Peyer's patch (tissue), 4 donors: ENCODE measurements around the gene CCDC183. TPM values are rescaled to one million over a fixed set of nuclear protein-coding genes. Genes with fewer than 3 reads are reported as not detected.

Experiments
- DNase-seq, 3 donors: peaks; one replicate each; pipeline ENCODE4 v3.0.0-alpha.2; 2017 to 2019
- H3K27ac ChIP-seq, 4 donors: fragments of 200-600 bp; sonication (generic); one replicate each; pipeline ENCODE4 v1.5.1; 2016 to 2019
- H3K27me3 ChIP-seq, 2 donors: fragments of 200-600 bp; sonication (generic); one replicate each; pipeline ENCODE4 v1.5.1; 2019
- H3K36me3 ChIP-seq, 3 donors: fragments of 200-600 bp; sonication (generic); one replicate each; pipeline ENCODE4 v1.5.1; 2016 to 2019
- H3K4me1 ChIP-seq, 4 donors: fragments of 200-600 bp; sonication (generic); one replicate each; pipeline ENCODE4 v1.5.1; 2016 to 2019
- H3K4me3 ChIP-seq, 4 donors: fragments of 200-600 bp; sonication (generic); 1 replicate in 3 of 4; 2 replicates in 1 of 4; pipeline ENCODE4 v1.5.1; 2016 to 2019; ENCODE audit warnings: mild to moderate bottlenecking in 1 of 4
- H3K9me3 ChIP-seq, 4 donors: fragments of 200-600 bp; sonication (generic); one replicate each; pipeline ENCODE4 v1.5.1; 2016 to 2019; ENCODE audit warnings: mild to moderate bottlenecking in 1 of 4
- CTCF ChIP-seq, 6 experiments: fragments of 450-650 bp in 4 of 6; fragments of 200-600 bp in 2 of 6; sonication (generic) in 1 of 6; IDR thresholded peaks; one replicate each; pipeline ENCODE4 v1.5.1; 2017 to 2019; ENCODE audit warnings: antibody characterized with exemption in 6 of 6, mild to moderate bottlenecking in 3 of 6, moderate library complexity in 1 of 6
- POLR2A ChIP-seq, 2 donors: fragments of 450-650 bp; IDR thresholded peaks; one replicate each; pipeline ENCODE4 v1.5.1; 2017; ENCODE audit warnings: antibody characterized with exemption in 2 of 2, mild to moderate bottlenecking in 2 of 2, moderate library complexity in 2 of 2
- total RNA-seq, 4 donors: library from RNA; depleted of rRNA; stranded (reverse); fragments of >200 nt; gene quantifications; one replicate each; pipeline ENCODE4 v1.1.0, GENCODE V29; 2016

Gene CCDC183
- total RNA-seq, 4 donors from 2014 or later, result 16.6 to 69.9 (median 46.0) TPM

GRCh38 chr9:136847088-136847825 lies 51.1 kb downstream of the CCDC183 start:
- DNase-seq, result peak; percentile 23 to 83 (median 78)
- TF ChIP-seq CTCF (IDR thresholded peaks at IDR 0.05) (no peak), POLR2A (IDR thresholded peaks at IDR 0.05) (no peak)
- no peaks in the 10 kb centered on the region for H3K9me3 ChIP-seq
- H3K36me3 ChIP-seq, result peaks cover 0 to 11% (median 0%) of the 10 kb centered on the region in 3 donors
- H3K4me1 ChIP-seq, result peaks cover 19 to 61% (median 39%) of the 10 kb centered on the region in 4 donors
- peak overlapping the region; percentile 73 to 84 (median 78) for H3K4me3 ChIP-seq
- peaks cover 0 to 16% of the 10 kb centered on the region in 2 donors for H3K27me3 ChIP-seq
- H3K27ac ChIP-seq, result peak overlapping the region; percentile 85 to 97 (median 92)

GRCh38 chr9:136847826-136848392 lies 51.8 kb downstream of the CCDC183 start:
- TF ChIP-seq CTCF (IDR thresholded peaks at IDR 0.05), result peak in 2 of 6 experiments; percentile 8 to 21
- TF ChIP-seq POLR2A (IDR thresholded peaks at IDR 0.05), result peak; percentile 86 to 95
- peaks cover 0 to 11% (median 0%) of the 10 kb centered on the region in 3 donors for H3K36me3 ChIP-seq
- peak; percentile 78 to 96 (median 95) for DNase-seq
- H3K9me3 ChIP-seq, result no peaks in the 10 kb centered on the region
- peaks cover 19 to 59% (median 36%) of the 10 kb centered on the region in 4 donors for H3K4me1 ChIP-seq
- H3K27me3 ChIP-seq, result peaks cover 0 to 16% of the 10 kb centered on the region in 2 donors
- H3K4me3 ChIP-seq, result peak overlapping the region; percentile 73 to 84 (median 78)
- peak overlapping the region; percentile 85 to 97 (median 92) for H3K27ac ChIP-seq

GRCh38 chr9:136848393-136849037 lies 52.4 kb downstream of the CCDC183 start:
- Histone ChIP-seq H3K9me3 (no peaks in the 10 kb centered on the region), H3K36me3 (peaks cover 0 to 11% (median 0%) of the 10 kb centered on the region in 3 donors), H3K27me3 (peaks cover 0 to 16% of the 10 kb centered on the region in 2 donors), H3K4me1 (peaks cover 14 to 53% (median 30%) of the 10 kb centered on the region in 4 donors), H3K4me3 (peak overlapping the region; percentile 73 to 84 (median 78)), H3K27ac (peak overlapping the region; percentile 85 to 97 (median 92))
- TF ChIP-seq POLR2A (IDR thresholded peaks at IDR 0.05) (no peak), CTCF (IDR thresholded peaks at IDR 0.05) (peak in 1 of 6 experiments; percentile 7)
- peak; percentile 27 to 75 (median 67) for DNase-seq

GRCh38 chr9:136849038-136849959 lies 53.2 kb downstream of the CCDC183 start, which contains the start of gene PHPT1:
PHPT1 (plus strand) TSS chr9:136849409; CDS start chr9:136849431, 22 bp downstream.
- peak; percentile 98 to 99 (median 98) for DNase-seq
- no peaks in the 10 kb centered on the region for H3K9me3 ChIP-seq
- H3K27me3 ChIP-seq, result peaks cover 0 to 16% of the 10 kb centered on the region in 2 donors
- peaks cover 0 to 11% (median 0%) of the 10 kb centered on the region in 3 donors for H3K36me3 ChIP-seq
- H3K4me3 ChIP-seq, result peak within 1 kb of the TSS; percentile 73 to 84 (median 78)
- H3K27ac ChIP-seq, result peak within 1 kb of the TSS; percentile 85 to 97 (median 92)
- peak in 1 of 6 experiments; percentile 35 for TF ChIP-seq CTCF (IDR thresholded peaks at IDR 0.05)
- TF ChIP-seq POLR2A (IDR thresholded peaks at IDR 0.05), result peak in 1 of 2 donors; percentile 78
- H3K4me1 ChIP-seq, result peaks cover 9 to 45% (median 23%) of the 10 kb centered on the region in 4 donors
